T-helper 1 cell (primary cell): ENCODE measurements around the gene ANKRD37.
A peak's percentile ranks its signal among the peaks of the same experiment; 100 is the strongest.

Experiments
- DNase-seq, 5 donors: peaks; one replicate each; pipeline ENCODE4 v3.0.0-alpha.2; 2012 to 2020

Gene ANKRD37

GRCh38 chr4:185424905-185425646 is 28.4 kb downstream of the ANKRD37 start:
- peak in 1 of 5 donors; percentile 7 for DNase-seq

GRCh38 chr4:185425647-185426352 is 29.2 kb downstream of the ANKRD37 start, which contains the start of gene UFSP2:
UFSP2 (minus strand) TSS chr4:185425964; CDS start chr4:185425868, 96 bp downstream.
- DNase-seq: peak; percentile 75 to 90 (median 86)

GRCh38 chr4:185426960-185427688 is 30.5 kb downstream of the ANKRD37 start:
- no peak for DNase-seq

GRCh38 chr4:185429660-185430059 is 33.0 kb downstream of the ANKRD37 start:
- DNase-seq: no peak

- no peak for DNase-seq
These were observed 38.8 kb downstream of the ANKRD37 start for GRCh38 chr4:185435466-185435865.

- DNase-seq: peak in 1 of 5 donors; percentile 11
These were observed 41.2 kb downstream of the ANKRD37 start for GRCh38 chr4:185437809-185438208.

DNA sequence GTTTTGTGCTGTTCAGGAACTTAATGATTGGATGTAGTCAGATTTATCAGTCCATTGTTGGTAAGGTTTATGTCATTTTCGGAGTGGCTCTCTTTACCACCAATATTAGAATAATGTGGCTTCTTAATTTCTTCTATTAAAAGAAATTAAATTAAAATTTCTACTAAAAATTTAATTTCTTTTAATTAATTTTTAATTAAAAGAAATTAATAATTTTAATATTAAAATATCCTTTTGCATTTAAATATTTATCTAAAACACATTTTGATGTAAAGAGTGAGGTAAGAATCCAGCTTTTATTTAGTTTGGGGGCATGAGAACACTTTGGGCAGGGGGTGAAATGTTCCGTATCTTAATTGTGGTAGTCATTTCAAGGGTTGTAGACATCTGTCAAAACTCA is 44.8 kb downstream of the ANKRD37 start:
- DNase-seq: no peak

GRCh38 chr4:185445209-185445608 is 48.6 kb downstream of the ANKRD37 start:
- no peak for DNase-seq
